B cell (primary cell): ENCODE results near the gene NCAPG2. TPM values are rescaled to one million over a fixed set of nuclear protein-coding genes. Genes with fewer than 3 reads are reported as not detected.

ENCODE experiments used
- ATAC-seq: fragments of 200-7000 bp; cut with Tn5 transposase; one replicate; pipeline ENCODE4 v1.10.0; 2021; ENCODE audit warnings: low read depth, mild to moderate bottlenecking, moderate number of reproducible peaks, moderate library complexity
- CTCF ChIA-PET: fragments of 350-600 bp; sonication (Branson Sonifier 250); formaldehyde crosslinking; loops from one replicate; lab custom pipeline; 2021; ENCODE audit warnings: antibody characterized with exemption, inconsistent platforms; lab: Charles Lee
- POLR2A ChIA-PET: fragments of 350-600 bp; sonication (Branson Sonifier 250); formaldehyde crosslinking; loops from one replicate; lab custom pipeline; 2021; ENCODE audit warnings: antibody characterized with exemption; lab: Charles Lee
- DNase-seq: peaks from one replicate; pipeline ENCODE4 v3.0.0; 2013
- H2AFZ ChIP-seq: 2 replicates; pipeline ENCODE4 v1.6.1; 2012; ENCODE audit warnings: mild to moderate bottlenecking, low read depth, low read length; ENCODE audit not compliant: insufficient read depth, poor library complexity, severe bottlenecking
- H3K27ac ChIP-seq, 2 donors: 1 replicate in 1 of 2; 2 replicates in 1 of 2; pipeline ENCODE4 v1.5.1; 2012 to 2013; ENCODE audit warnings: low read length in 2 of 2, mild to moderate bottlenecking in 2 of 2, moderate library complexity in 1 of 2
- H3K27me3 ChIP-seq, 4 experiments: fragments of 200-600 bp in 1 of 4; sonication (generic) in 1 of 4; replicated peaks in 1 of 4; 1 replicate in 2 of 4; 2 replicates in 2 of 4; pipeline versions ENCODE4 v1.6.1 to v1.7.0; 2013 to 2016; ENCODE audit warnings: low read length in 3 of 4, mild to moderate bottlenecking in 2 of 4, mixed read lengths in 1 of 4, moderate library complexity in 1 of 4; ENCODE audit not compliant: insufficient read depth in 4 of 4, control insufficient read depth in 3 of 4; ENCODE audit errors: control extremely low read depth in 1 of 4
- H3K36me3 ChIP-seq, 2 experiments: replicated peaks in 1 of 2; 1 replicate in 1 of 2; 2 replicates in 1 of 2; pipeline versions ENCODE4 v1.6.1 to v1.7.1; 2013; ENCODE audit warnings: low read length in 1 of 2; ENCODE audit not compliant: insufficient read depth in 2 of 2, control insufficient read depth in 1 of 2; ENCODE audit errors: control extremely low read depth in 1 of 2, extremely low read depth in 1 of 2
- H3K4me1 ChIP-seq, 2 donors: fragments of 200-600 bp in 1 of 2; sonication (generic) in 1 of 2; 1 replicate in 1 of 2; 2 replicates in 1 of 2; pipeline versions ENCODE4 v1.5.1 to v1.6.1; 2013 to 2017; ENCODE audit warnings: low read length in 2 of 2; ENCODE audit not compliant: control insufficient read depth in 2 of 2, insufficient read depth in 2 of 2
- H3K4me2 ChIP-seq: replicated peaks from 2 replicates; pipeline ENCODE3; 2012; ENCODE audit warnings: mild to moderate bottlenecking, low read depth, low read length; ENCODE audit not compliant: poor library complexity, severe bottlenecking
- H3K4me3 ChIP-seq, 5 experiments: fragments of 200-600 bp in 1 of 5; sonication (generic) in 1 of 5; 1 replicate in 3 of 5; 2 replicates in 2 of 5; pipeline versions ENCODE4 v1.5.1 to v1.7.0; 2011 to 2016; ENCODE audit warnings: low read length in 4 of 5, mild to moderate bottlenecking in 4 of 5, low read depth in 2 of 5, control low read depth in 1 of 5, moderate library complexity in 1 of 5; ENCODE audit not compliant: insufficient read depth in 1 of 5; ENCODE audit errors: control extremely low read depth in 1 of 5, extremely low read depth in 1 of 5
- H3K79me2 ChIP-seq: fragments of 200-600 bp; sonication (generic); one replicate; pipeline ENCODE4 v1.6.0; 2016; ENCODE audit warnings: low read length; ENCODE audit not compliant: control insufficient read depth, insufficient read depth
- H3K9ac ChIP-seq: fragments of 200-600 bp; sonication (generic); 2 replicates; pipeline ENCODE4 v1.6.1; 2017; ENCODE audit warnings: mild to moderate bottlenecking, low read length, moderate library complexity
- H3K9me3 ChIP-seq, 3 donors: one replicate each; pipeline versions ENCODE4 v1.6.1 to v1.7.1; 2013; ENCODE audit warnings: low read length in 2 of 3; ENCODE audit not compliant: control insufficient read depth in 2 of 3, insufficient read depth in 1 of 3; ENCODE audit errors: control extremely low read depth in 1 of 3
- H4K20me1 ChIP-seq: 2 replicates; pipeline ENCODE4 v1.6.0; 2012; ENCODE audit warnings: mild to moderate bottlenecking, low read length; ENCODE audit not compliant: insufficient read depth, control insufficient read depth, poor library complexity, severe bottlenecking
- H3K27ac Mint-ChIP-seq: one replicate; pipeline ENCODE4 v1.8.0; 2021; ENCODE audit warnings: mixed read lengths
- H3K27me3 Mint-ChIP-seq: one replicate; pipeline ENCODE4 v1.8.0; 2021; ENCODE audit warnings: mixed read lengths
- H3K4me1 Mint-ChIP-seq: one replicate; pipeline ENCODE4 v1.8.0; 2021; ENCODE audit warnings: mixed read lengths
- H3K4me3 Mint-ChIP-seq: one replicate; pipeline ENCODE4 v1.8.0; 2021; ENCODE audit warnings: mixed read lengths
- H3K9me3 Mint-ChIP-seq: one replicate; pipeline ENCODE4 v1.8.0; 2022; ENCODE audit warnings: mixed read lengths; ENCODE audit not compliant: insufficient read depth
- CTCF ChIP-seq: fragments of 200-600 bp; IDR thresholded peaks from one replicate; pipeline ENCODE4 v1.8.0; 2022; ENCODE audit warnings: antibody characterized with exemption, mild to moderate bottlenecking
- EZH2 ChIP-seq: IDR thresholded peaks from 2 replicates; pipeline ENCODE4 v1.6.1; 2012; ENCODE audit warnings: borderline replicate concordance, low read depth, mild to moderate bottlenecking, moderate library complexity, low read length; ENCODE audit not compliant: insufficient read depth, poor library complexity, severe bottlenecking
- WGBS: methylation state at CpG from one replicate; pipeline ENCODE4 v1.1.5; 2013; ENCODE audit warnings: missing lambda C conversion rate; ENCODE audit not compliant: insufficient coverage; 5-methylcytosine and 5-hydroxymethylcytosine counted together
- intact Hi-C: fragments of 100-400 bp; cut with micrococcal nuclease; formaldehyde crosslinking; loops from one replicate; pipeline ENCODE4 v1.10.0; 2022
- polyA plus RNA-seq: library from polyadenylated mRNA; depleted of rRNA; stranded (reverse); fragments of >200 nt; gene quantifications from 2 replicates; pipeline ENCODE4 v1.2.3, GENCODE V29; 2012
- total RNA-seq, 2 donors: library from RNA; stranded (reverse); fragments of 120-200 nt in 1 of 2; gene quantifications; 1 replicate in 1 of 2; 2 replicates in 1 of 2; pipeline versions ENCODE4 v1.2.3 to v1.2.4, GENCODE V29; 2013 to 2022

NCAPG2 gene
- total and polyA plus RNA-seq, 2 donors (not counting 1 experiment from before 2014, with no cell fraction given) = 2.9 to 9.8 TPM

- H3K9me3 Mint-ChIP-seq = no peaks in the 10 kb centered on the region
- TF ChIP-seq EZH2 (no peak), CTCF (no peak)
- intact Hi-C loops = no loop called here
- POLR2A ChIA-PET = no interaction called here
- Histone ChIP-seq H3K9ac (no peak overlapping the region), H3K4me3 (no peak overlapping the region), H3K36me3 (peaks cover 3 to 20% of the 10 kb centered on the region in 2 experiments), H3K79me2 (no peaks in the 10 kb centered on the region), H3K9me3 (no peaks in the 10 kb centered on the region), H4K20me1 (no peaks in the 10 kb centered on the region), H3K4me2 (no peak overlapping the region), H3K27ac (no peak overlapping the region), H3K27me3 (no peaks in the 10 kb centered on the region), H2AFZ (no peak overlapping the region), H3K4me1 (no peaks in the 10 kb centered on the region)
- DNase-seq = no peak
- H3K27ac Mint-ChIP-seq = no peak overlapping the region
- CTCF ChIA-PET = no interaction called here
- H3K4me3 Mint-ChIP-seq = no peak overlapping the region
- no CpG with 5 or more reads among the region's 1 CpG for WGBS
- no peaks in the 10 kb centered on the region for H3K27me3 Mint-ChIP-seq
- no peak for ATAC-seq
- no peaks in the 10 kb centered on the region for H3K4me1 Mint-ChIP-seq
Observed at GRCh38 chr7:158684329-158684728, 20.3 kb downstream of the NCAPG2 start.

DNA sequence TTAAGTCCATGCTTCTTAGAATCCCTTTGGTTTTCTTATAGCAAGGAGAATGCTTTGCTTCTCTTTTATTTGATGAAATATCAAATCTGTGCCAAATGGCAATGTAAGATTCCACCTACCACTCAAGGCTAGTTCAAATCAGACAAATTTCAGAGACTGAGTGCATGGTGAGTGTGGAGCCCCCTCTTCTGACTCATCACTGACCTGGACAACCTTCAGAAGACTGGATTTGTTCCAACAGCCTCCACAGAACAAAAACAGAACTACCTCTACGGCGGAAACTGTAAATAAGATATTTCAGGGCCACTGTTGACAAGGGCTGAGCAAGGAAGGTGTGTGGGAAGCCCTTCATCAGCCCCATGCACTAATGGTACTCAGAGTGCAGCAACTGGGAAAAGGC lies 21.1 kb downstream of the NCAPG2 start:
- Histone ChIP-seq H3K4me1 (no peaks in the 10 kb centered on the region), H3K27ac (no peak overlapping the region), H3K9ac (no peak overlapping the region), H4K20me1 (no peaks in the 10 kb centered on the region), H3K79me2 (no peaks in the 10 kb centered on the region), H3K9me3 (no peaks in the 10 kb centered on the region), H3K36me3 (peaks cover 2 to 16% of the 10 kb centered on the region in 2 experiments), H3K4me3 (no peak overlapping the region), H3K27me3 (no peaks in the 10 kb centered on the region), H3K4me2 (no peak overlapping the region), H2AFZ (no peak overlapping the region)
- DNase-seq (no peak), ATAC-seq (no peak)
- intact Hi-C loops = no loop called here
- no peak for TF ChIP-seq CTCF
- TF ChIP-seq EZH2 = no peak
- H3K4me3 Mint-ChIP-seq = no peak overlapping the region
- H3K9me3 Mint-ChIP-seq = no peaks in the 10 kb centered on the region
- ChIA-PET CTCF (no interaction called here), POLR2A (no interaction called here)
- 100% methylated on average over 1 of the region's 2 CpGs for WGBS
- H3K4me1 Mint-ChIP-seq = no peaks in the 10 kb centered on the region
- no peaks in the 10 kb centered on the region for H3K27me3 Mint-ChIP-seq
- no peak overlapping the region for H3K27ac Mint-ChIP-seq
